Astrocyte of the spinal cord (primary cell): ENCODE measurements around the gene CNTNAP4.

ENCODE experiments used
- DNase-seq: peaks from one replicate; pipeline ENCODE4 v3.0.0; 2011; ENCODE audit warnings: low read depth, low spot score
- H3K4me3 ChIP-seq: 2 replicates; pipeline ENCODE4 v1.5.1; 2011; ENCODE audit warnings: low read depth, mild to moderate bottlenecking, low read length, moderate library complexity
- CTCF ChIP-seq: IDR thresholded peaks from 2 replicates; pipeline ENCODE4 v1.5.1; 2012; ENCODE audit warnings: low read depth, mild to moderate bottlenecking, low read length, inconsistent platforms
- in situ Hi-C: cut with HindIII; loops from 2 replicates; pipeline ENCODE4 v1.10.0; 2017; ENCODE audit warnings: low sequenced_read_pairs

Gene CNTNAP4

GRCh38 chr16:76278980-76279379 lies 1.8 kb downstream of the CNTNAP4 start:
- no peak for TF ChIP-seq CTCF
- DNase-seq: peak; percentile 5
- H3K4me3 ChIP-seq: no peak overlapping the region
- in situ Hi-C loops: no loop called here

GRCh38 chr16:76280421-76281215 lies 3.4 kb downstream of the CNTNAP4 start:
- TF ChIP-seq CTCF: no peak
- no peak for DNase-seq
- in situ Hi-C loops: no loop called here
- no peak overlapping the region for H3K4me3 ChIP-seq

DNA sequence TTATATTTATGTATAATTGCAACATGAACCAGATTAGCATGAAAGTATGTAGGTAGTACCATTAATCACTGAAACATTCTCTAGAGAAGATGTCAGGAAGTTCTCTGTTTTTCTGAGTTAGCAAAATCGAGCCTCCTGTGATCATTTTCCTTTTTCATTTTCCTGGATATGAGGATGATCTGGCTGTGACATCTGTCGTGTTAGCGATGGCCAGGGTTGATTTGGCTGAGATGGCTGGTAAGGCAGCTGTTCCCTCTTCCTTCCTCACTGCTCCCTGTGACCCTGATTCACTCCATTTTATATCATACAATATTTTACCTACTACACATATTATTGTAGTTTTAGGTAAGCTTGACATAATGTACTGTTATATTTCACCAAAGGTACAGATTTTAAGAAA lies 10.3 kb downstream of the CNTNAP4 start:
- in situ Hi-C loops: no loop called here
- no peak overlapping the region for H3K4me3 ChIP-seq
- no peak for TF ChIP-seq CTCF
- DNase-seq: no peak

- DNase-seq: no peak
- no peak overlapping the region for H3K4me3 ChIP-seq
- in situ Hi-C loops: no loop called here
- TF ChIP-seq CTCF: no peak
Measured at GRCh38 chr16:76292218-76292617, 15.0 kb downstream of the CNTNAP4 start.

- in situ Hi-C loops: no loop called here
- H3K4me3 ChIP-seq: no peak overlapping the region
- no peak for TF ChIP-seq CTCF
- DNase-seq: no peak
Measured at GRCh38 chr16:76293980-76294379, 16.8 kb downstream of the CNTNAP4 start.

DNA sequence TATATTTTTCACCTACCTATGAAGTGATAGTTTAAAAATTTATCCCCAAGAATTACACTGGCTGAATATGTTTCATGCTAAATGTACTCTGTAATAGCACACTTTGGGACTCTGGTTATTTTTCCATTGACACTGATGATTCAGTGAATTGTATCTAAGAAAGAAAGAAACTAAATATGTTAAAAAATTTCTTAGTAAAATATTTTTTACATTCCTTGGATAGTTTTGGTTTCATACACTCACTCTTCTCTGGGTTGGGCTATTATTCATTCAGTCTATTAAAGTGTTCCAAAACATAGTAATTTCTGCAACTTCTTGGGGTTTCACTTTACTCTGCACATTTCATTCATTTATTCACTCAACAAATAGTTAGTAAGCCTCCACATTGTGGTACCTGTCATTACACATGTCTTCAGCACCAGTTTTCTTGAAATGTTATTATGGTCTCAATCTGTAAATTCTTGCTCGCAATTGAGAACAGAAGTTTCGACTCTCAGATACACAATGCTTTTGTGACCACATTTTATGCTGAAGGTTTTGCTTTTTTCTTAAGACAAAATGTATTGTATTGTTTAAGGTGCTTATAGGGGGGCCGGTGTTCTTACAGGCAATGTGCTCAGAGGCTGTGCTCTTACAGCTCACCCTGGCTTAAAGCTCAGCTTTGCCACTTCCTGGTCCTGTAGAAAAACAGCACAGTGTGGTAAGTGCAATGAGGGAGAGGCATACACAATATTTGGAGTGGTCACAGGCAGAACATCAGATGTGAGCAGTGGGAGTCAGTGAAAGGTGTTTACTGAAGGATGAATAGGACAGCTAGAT lies 17.4 kb downstream of the CNTNAP4 start:
- peak; percentile 3 for DNase-seq

More for the DNA sequence above, 17.4 kb downstream of the CNTNAP4 start:
- no peak overlapping the region for H3K4me3 ChIP-seq
- in situ Hi-C loops: no loop called here
- no peak for TF ChIP-seq CTCF
